ENCODE measurements around the gene DCLRE1B. TPM values are rescaled to one million over a fixed set of nuclear protein-coding genes. Genes with fewer than 3 reads are reported as not detected.
"Not testable (repeated sequence)": the region's sequence is repeated elsewhere in the genome, so short reads cannot be mapped to it uniquely, and the experiment has no call there.

Gene DCLRE1B
- total RNA-seq, 3 donors from 2014 or later (not counting 1 experiment from before 2014, with no cell fraction given): 5.5 to 6.8 (median 5.9) TPM

DNA sequence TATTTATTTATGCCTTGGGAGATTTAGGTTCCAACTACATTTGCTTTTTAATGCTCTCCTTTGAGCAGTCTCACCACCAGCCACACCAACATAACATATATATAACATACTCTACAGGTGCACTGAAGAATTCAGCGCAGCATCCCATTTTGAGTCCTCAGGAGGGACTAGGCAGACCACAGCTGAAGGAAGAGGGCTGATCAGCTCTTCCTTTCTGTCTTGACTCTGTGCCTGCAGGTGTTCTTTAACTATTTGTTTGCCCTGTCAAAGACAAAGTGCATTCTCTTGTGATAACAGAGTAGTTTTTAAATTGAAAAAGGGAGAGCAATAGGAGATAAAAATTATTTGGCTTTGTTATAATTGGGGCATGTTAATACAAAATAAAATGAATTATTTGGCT lies 41.0 kb downstream of the DCLRE1B start:
- intact Hi-C loops (cut with micrococcal nuclease): loop anchor here (2.0 kb wide), 2 partner anchors 15 to 17 kb away; no protein-coding TSS in a partner anchor
- Mint-ChIP-seq H3K4me3 (peak overlapping the region; percentile 63), H3K27me3 (ENCODE audit: low read depth in 2 of 2) (no peaks in the 10 kb centered on the region), H3K9me3 (no peaks in the 10 kb centered on the region), H3K36me3 (peaks cover 20% of the 10 kb centered on the region), H3K4me1 (peaks cover 61 to 65% of the 10 kb centered on the region in 2 donors), H3K27ac (peak overlapping the region; percentile 82 to 85)
- no peak for TF ChIP-seq CTCF (IDR thresholded peaks at IDR 0.05)
- Histone ChIP-seq H3K36me3 (ENCODE audit: control insufficient read depth, insufficient read depth, low read length) (peaks cover 31% of the 10 kb centered on the region), H3K4me3 (ENCODE audit: low read length) (no peak overlapping the region), H3K9me3 (ENCODE audit: control insufficient read depth, insufficient read depth, low read length) (no peaks in the 10 kb centered on the region), H3K27ac (ENCODE audit: low read length) (no peak overlapping the region), H3K27me3 (ENCODE audit: control insufficient read depth, insufficient read depth, low read length) (no peaks in the 10 kb centered on the region), H3K4me1 (ENCODE audit: control insufficient read depth, insufficient read depth, low read length) (peaks cover 21% of the 10 kb centered on the region)
- ATAC-seq: no peak
- 5% methylated on average over 1 of the region's 1 CpG for WGBS (ENCODE audit: insufficient coverage)
- DNase-seq: peak in 1 of 2 donors; percentile 41

DNA sequence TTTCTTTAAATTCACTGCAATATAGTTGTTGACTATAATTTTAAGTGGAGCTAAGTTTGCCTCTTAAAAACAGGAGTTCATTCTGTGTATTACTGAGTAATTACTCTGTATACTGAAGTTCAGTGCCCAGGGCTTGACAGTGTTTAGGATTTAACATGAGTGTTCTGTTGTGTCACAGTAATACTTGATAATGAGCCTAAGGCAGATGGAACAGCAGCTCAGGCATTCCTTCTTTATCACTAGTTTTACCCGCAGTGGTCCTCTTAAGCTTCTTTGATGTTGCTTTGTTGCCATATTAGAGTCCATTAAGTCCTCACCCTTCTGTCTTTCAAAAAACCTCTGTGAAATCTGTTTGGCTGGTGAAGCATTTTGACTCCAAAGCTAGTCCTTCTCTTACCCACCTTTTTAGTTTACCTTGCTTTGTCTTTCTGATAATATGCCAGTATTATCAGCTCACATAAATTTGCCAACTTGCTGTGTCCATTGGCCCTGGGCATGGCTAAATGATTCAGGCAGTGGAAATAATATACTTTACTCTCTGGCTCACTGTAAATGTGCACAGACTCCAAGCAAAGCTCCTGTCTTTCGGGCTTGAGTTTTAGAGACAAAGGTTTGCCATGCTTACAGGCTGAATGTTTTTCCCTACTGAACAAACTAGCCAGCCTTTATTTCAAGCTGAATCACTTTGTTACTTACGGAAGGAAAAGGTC lies 41.7 kb downstream of the DCLRE1B start:
- no peaks in the 10 kb centered on the region for H3K27me3 ChIP-seq (ENCODE audit: control insufficient read depth, insufficient read depth, low read length)
- H3K4me3 ChIP-seq (ENCODE audit: low read length): no peak overlapping the region
- no peaks in the 10 kb centered on the region for H3K9me3 Mint-ChIP-seq
- WGBS (ENCODE audit: insufficient coverage): 30% methylated on average over 3 of the region's 3 CpGs
- peak overlapping the region; percentile 82 to 85 for H3K27ac Mint-ChIP-seq
- intact Hi-C loops (cut with micrococcal nuclease): loop anchor here (2.0 kb wide), 2 partner anchors 16 kb away; no protein-coding TSS in a partner anchor
- TF ChIP-seq CTCF (IDR thresholded peaks at IDR 0.05): no peak
- peaks cover 65 to 67% of the 10 kb centered on the region in 2 donors for H3K4me1 Mint-ChIP-seq
- H3K4me3 Mint-ChIP-seq: peak overlapping the region; percentile 63
- H3K27ac ChIP-seq (ENCODE audit: low read length): peak overlapping the region; percentile 74
- H3K9me3 ChIP-seq (ENCODE audit: control insufficient read depth, insufficient read depth, low read length): no peaks in the 10 kb centered on the region
- peaks cover 20% of the 10 kb centered on the region for H3K36me3 Mint-ChIP-seq
- H3K27me3 Mint-ChIP-seq (ENCODE audit: low read depth in 2 of 2): no peaks in the 10 kb centered on the region
- DNase-seq (no peak), ATAC-seq (peak in 2 of 3 donors; percentile 13 to 19)
- peaks cover 26% of the 10 kb centered on the region for H3K36me3 ChIP-seq (ENCODE audit: control insufficient read depth, insufficient read depth, low read length)
- H3K4me1 ChIP-seq (ENCODE audit: control insufficient read depth, insufficient read depth, low read length): peaks cover 19% of the 10 kb centered on the region

GRCh38 chr1:113947388-113948107 lies 42.4 kb downstream of the DCLRE1B start:
- H3K4me1 Mint-ChIP-seq: peaks cover 66 to 71% of the 10 kb centered on the region in 2 donors
- intact Hi-C loops (cut with micrococcal nuclease): loop anchor here (2.0 kb wide), 2 partner anchors 15 to 17 kb away; no protein-coding TSS in a partner anchor
- H3K27me3 Mint-ChIP-seq (ENCODE audit: low read depth in 2 of 2): no peaks in the 10 kb centered on the region
- H3K36me3 Mint-ChIP-seq: peaks cover 20% of the 10 kb centered on the region
- peaks cover 15% of the 10 kb centered on the region for H3K4me1 ChIP-seq (ENCODE audit: control insufficient read depth, insufficient read depth, low read length)
- no peaks in the 10 kb centered on the region for H3K9me3 ChIP-seq (ENCODE audit: control insufficient read depth, insufficient read depth, low read length)
- peak overlapping the region; percentile 63 for H3K4me3 Mint-ChIP-seq
- no peaks in the 10 kb centered on the region for H3K9me3 Mint-ChIP-seq
- H3K27ac ChIP-seq (ENCODE audit: low read length): peak overlapping the region; percentile 74
- no peak overlapping the region for H3K4me3 ChIP-seq (ENCODE audit: low read length)
- no peaks in the 10 kb centered on the region for H3K27me3 ChIP-seq (ENCODE audit: control insufficient read depth, insufficient read depth, low read length)
- WGBS (ENCODE audit: insufficient coverage): 8% methylated on average over 1 of the region's 3 CpGs
- TF ChIP-seq CTCF (IDR thresholded peaks at IDR 0.05): no peak
- ATAC-seq: peak; percentile 30 to 48 (median 38)
- H3K36me3 ChIP-seq (ENCODE audit: control insufficient read depth, insufficient read depth, low read length): peaks cover 20% of the 10 kb centered on the region
- peak overlapping the region; percentile 82 to 85 for H3K27ac Mint-ChIP-seq
- DNase-seq: peak in 1 of 2 donors; percentile 47

GRCh38 chr1:113948151-113948550 lies 43.0 kb downstream of the DCLRE1B start:
- DNase-seq; intact Hi-C loops (cut with micrococcal nuclease); H3K27me3 ChIP-seq (ENCODE audit: control insufficient read depth, insufficient read depth, low read length); H3K9me3 Mint-ChIP-seq; H3K9me3 ChIP-seq (ENCODE audit: control insufficient read depth, insufficient read depth, low read length); ATAC-seq; H3K27me3 Mint-ChIP-seq (ENCODE audit: low read depth in 2 of 2); H3K4me3 ChIP-seq (ENCODE audit: low read length): not testable (repeated sequence)
- H3K27ac Mint-ChIP-seq: peak overlapping the region; percentile 82 to 85
- peak overlapping the region; percentile 65 for H3K4me3 Mint-ChIP-seq
- peaks cover 17% of the 10 kb centered on the region for H3K36me3 Mint-ChIP-seq
- H3K4me1 Mint-ChIP-seq: peaks cover 64 to 70% of the 10 kb centered on the region in 2 donors
- Histone ChIP-seq H3K27ac (ENCODE audit: low read length) (peak overlapping the region; percentile 74), H3K4me1 (ENCODE audit: control insufficient read depth, insufficient read depth, low read length) (peaks cover 15% of the 10 kb centered on the region), H3K36me3 (ENCODE audit: control insufficient read depth, insufficient read depth, low read length) (peaks cover 18% of the 10 kb centered on the region)
- 94% methylated on average over 3 of the region's 4 CpGs for WGBS (ENCODE audit: insufficient coverage)
